ENCODE results near the gene PPP2R3B.

DNA sequence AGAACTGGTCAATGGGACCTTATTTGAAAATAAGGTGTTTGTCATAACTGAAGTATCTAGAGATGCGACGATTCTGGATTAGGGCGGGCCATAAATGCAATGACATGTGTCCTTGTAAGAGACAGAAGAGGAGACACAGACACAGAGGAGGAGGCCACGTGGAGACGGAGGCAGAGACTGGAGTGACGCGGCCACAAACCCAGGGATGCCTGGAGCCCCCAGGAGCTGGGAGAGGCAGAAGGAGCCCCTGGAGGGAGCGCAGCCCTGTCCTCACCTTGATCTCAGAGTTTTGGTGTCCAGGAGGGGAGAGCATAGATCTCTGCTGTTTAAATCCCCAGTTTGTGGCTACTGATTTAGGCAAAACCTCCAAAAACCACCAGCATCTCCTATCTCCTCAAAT is 73.2 kb downstream of the PPP2R3B start:
- TF ChIP-seq, protein P1, sequence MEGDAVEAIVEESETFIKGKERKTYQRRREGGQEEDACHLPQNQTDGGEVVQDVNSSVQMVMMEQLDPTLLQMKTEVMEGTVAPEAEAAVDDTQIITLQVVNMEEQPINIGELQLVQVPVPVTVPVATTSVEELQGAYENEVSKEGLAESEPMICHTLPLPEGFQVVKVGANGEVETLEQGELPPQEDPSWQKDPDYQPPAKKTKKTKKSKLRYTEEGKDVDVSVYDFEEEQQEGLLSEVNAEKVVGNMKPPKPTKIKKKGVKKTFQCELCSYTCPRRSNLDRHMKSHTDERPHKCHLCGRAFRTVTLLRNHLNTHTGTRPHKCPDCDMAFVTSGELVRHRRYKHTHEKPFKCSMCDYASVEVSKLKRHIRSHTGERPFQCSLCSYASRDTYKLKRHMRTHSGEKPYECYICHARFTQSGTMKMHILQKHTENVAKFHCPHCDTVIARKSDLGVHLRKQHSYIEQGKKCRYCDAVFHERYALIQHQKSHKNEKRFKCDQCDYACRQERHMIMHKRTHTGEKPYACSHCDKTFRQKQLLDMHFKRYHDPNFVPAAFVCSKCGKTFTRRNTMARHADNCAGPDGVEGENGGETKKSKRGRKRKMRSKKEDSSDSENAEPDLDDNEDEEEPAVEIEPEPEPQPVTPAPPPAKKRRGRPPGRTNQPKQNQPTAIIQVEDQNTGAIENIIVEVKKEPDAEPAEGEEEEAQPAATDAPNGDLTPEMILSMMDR (IDR thresholded peaks at IDR 0.05): no peak
- TF ChIP-seq EZH2phosphoT487 (IDR thresholded peaks at IDR 0.05): no peak
- TF ChIP-seq EZH2 (IDR thresholded peaks at IDR 0.05): no peak
